Endodermal cell (in vitro differentiated cells): ENCODE measurements around the gene GRM4. TPM values are rescaled to one million over a fixed set of nuclear protein-coding genes. Genes with fewer than 3 reads are reported as not detected.

Experiments
- DNase-seq: peaks from one replicate; pipeline ENCODE4 v3.0.0-alpha.2; 2017
- H3K27ac ChIP-seq: 2 replicates; pipeline ENCODE4 v1.5.1; 2013; ENCODE audit warnings: mild to moderate bottlenecking, low read depth, low read length, moderate library complexity
- H3K27me3 ChIP-seq: 2 replicates; pipeline ENCODE4 v1.6.1; 2013; ENCODE audit warnings: mild to moderate bottlenecking, low read length, moderate library complexity; ENCODE audit not compliant: insufficient read depth, control insufficient read depth, poor library complexity, severe bottlenecking
- H3K36me3 ChIP-seq: 2 replicates; pipeline ENCODE4 v1.7.0; 2013; ENCODE audit warnings: mild to moderate bottlenecking, low read length, moderate library complexity; ENCODE audit not compliant: control insufficient read depth, insufficient read depth
- H3K4me1 ChIP-seq: one replicate; pipeline ENCODE4 v1.7.0; 2013; ENCODE audit warnings: low read length; ENCODE audit not compliant: control insufficient read depth, insufficient read depth
- H3K4me3 ChIP-seq: 2 replicates; pipeline ENCODE4 v1.5.1; 2013; ENCODE audit warnings: mild to moderate bottlenecking, low read length, moderate library complexity
- H3K9ac ChIP-seq: 2 replicates; pipeline ENCODE4 v1.6.1; 2013; ENCODE audit warnings: mild to moderate bottlenecking, low read length, moderate library complexity; ENCODE audit not compliant: poor library complexity, severe bottlenecking; ENCODE audit errors: extremely low read depth
- H3K9me3 ChIP-seq: 2 replicates; pipeline ENCODE4 v1.6.1; 2013; ENCODE audit warnings: mild to moderate bottlenecking, low read length, moderate library complexity; ENCODE audit not compliant: control insufficient read depth
- H3K27ac Mint-ChIP-seq: 2 replicates; pipeline ENCODE4 v1.8.0; 2020; ENCODE audit warnings: mixed read lengths
- H3K27me3 Mint-ChIP-seq: 2 replicates; pipeline ENCODE4 v1.8.0; 2021; ENCODE audit warnings: mild to moderate bottlenecking, mixed read lengths; ENCODE audit not compliant: insufficient read depth
- H3K36me3 Mint-ChIP-seq: 2 replicates; pipeline ENCODE4 v1.8.0; 2020; ENCODE audit warnings: low read depth, mixed read lengths
- H3K4me1 Mint-ChIP-seq: 2 replicates; pipeline ENCODE4 v1.8.0; 2020; ENCODE audit warnings: mixed read lengths
- H3K4me3 Mint-ChIP-seq: 2 replicates; pipeline ENCODE4 v1.8.0; 2020; ENCODE audit warnings: mild to moderate bottlenecking, moderate library complexity, mixed read lengths
- H3K9me3 Mint-ChIP-seq: 2 replicates; pipeline ENCODE4 v1.8.0; 2020; ENCODE audit warnings: mild to moderate bottlenecking, mixed read lengths
- WGBS, 2 experiments: methylation state at CpG; one replicate each; pipeline versions ENCODE4 v1.1.5 to v1.1.7; 2013; ENCODE audit warnings: missing lambda C conversion rate in 2 of 2, mixed read lengths in 1 of 2; ENCODE audit not compliant: insufficient coverage in 1 of 2, insufficient read length in 1 of 2; 5-methylcytosine and 5-hydroxymethylcytosine counted together
- total RNA-seq, 2 donors: library from RNA; stranded (reverse); fragmentation: NEBNext Ultra II Directional in 1 of 2; extraction: Animal tissue kit (Norgen Biotek cat#: 25700) in 1 of 2; gene quantifications; 2 replicates in 1 of 2; 3 replicates in 1 of 2; pipeline ENCODE4 v1.2.1, GENCODE V29; 2021
- TF ChIP-seq, protein P1 (sequence below): fragments of 200-600 bp; sonication (generic); conservative IDR thresholded peaks from 2 replicates; pipeline ENCODE4 v1.5.0; 2021; ENCODE audit warnings: antibody characterized with exemption, mild to moderate bottlenecking

GRM4 gene
- total RNA-seq, 2 donors from 2014 or later, result 3.1 to 9.1 TPM

GRCh38 chr6:34031625-34032383, 114.1 kb downstream of the GRM4 start:
- Mint-ChIP-seq H3K36me3 (no peaks in the 10 kb centered on the region), H3K4me3 (no peak overlapping the region), H3K9me3 (no peaks in the 10 kb centered on the region), H3K27me3 (peaks cover 5% of the 10 kb centered on the region), H3K27ac (no peak overlapping the region), H3K4me1 (peaks cover 3% of the 10 kb centered on the region)
- Histone ChIP-seq H3K9me3 (no peaks in the 10 kb centered on the region), H3K36me3 (no peaks in the 10 kb centered on the region), H3K4me3 (no peak overlapping the region), H3K9ac (no peak overlapping the region), H3K4me1 (no peaks in the 10 kb centered on the region), H3K27me3 (no peaks in the 10 kb centered on the region), H3K27ac (no peak overlapping the region)
- TF ChIP-seq, protein P1, sequence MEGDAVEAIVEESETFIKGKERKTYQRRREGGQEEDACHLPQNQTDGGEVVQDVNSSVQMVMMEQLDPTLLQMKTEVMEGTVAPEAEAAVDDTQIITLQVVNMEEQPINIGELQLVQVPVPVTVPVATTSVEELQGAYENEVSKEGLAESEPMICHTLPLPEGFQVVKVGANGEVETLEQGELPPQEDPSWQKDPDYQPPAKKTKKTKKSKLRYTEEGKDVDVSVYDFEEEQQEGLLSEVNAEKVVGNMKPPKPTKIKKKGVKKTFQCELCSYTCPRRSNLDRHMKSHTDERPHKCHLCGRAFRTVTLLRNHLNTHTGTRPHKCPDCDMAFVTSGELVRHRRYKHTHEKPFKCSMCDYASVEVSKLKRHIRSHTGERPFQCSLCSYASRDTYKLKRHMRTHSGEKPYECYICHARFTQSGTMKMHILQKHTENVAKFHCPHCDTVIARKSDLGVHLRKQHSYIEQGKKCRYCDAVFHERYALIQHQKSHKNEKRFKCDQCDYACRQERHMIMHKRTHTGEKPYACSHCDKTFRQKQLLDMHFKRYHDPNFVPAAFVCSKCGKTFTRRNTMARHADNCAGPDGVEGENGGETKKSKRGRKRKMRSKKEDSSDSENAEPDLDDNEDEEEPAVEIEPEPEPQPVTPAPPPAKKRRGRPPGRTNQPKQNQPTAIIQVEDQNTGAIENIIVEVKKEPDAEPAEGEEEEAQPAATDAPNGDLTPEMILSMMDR, result no peak
- WGBS, 2 experiments, result 84 to 93% methylated on average over 10 to 12 of the region's 12 CpGs
- no peak for DNase-seq

DNA sequence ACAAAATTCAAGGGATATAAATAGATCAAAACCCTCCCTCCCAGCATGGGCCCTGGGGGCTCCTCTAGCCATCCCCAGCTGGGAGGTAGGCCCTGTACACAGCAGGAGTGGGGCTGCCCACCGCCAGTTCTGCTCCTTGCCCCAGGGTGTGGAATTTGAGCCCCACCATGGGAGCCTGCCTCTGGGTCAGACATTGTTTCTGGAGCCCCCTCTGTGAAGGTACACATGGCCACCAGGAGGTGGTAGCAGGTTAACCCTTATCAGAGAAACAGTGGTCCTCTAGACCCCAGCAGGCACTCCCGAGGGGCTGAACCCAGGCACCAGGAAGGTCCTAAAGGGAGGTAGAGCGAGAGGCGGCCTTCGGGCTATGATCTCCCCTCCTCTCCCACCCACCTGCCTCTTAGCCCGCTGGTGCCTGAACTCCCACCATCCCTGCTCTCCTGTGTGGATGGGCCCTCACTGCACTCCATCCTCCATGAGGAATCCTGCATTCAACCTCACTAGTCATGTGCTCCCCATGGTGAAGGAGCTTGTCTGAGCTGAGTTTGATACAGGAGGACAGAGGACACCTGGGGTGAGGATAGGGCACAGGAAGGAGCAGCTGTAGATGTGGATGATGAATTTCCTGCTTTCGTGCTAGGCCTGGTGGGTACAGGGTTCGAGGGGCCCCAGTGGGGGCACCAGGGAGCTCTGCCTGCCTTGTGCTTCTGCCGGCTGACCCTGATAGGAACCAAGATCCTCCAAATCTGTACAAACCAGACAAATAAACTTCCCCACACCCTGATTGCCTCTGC, 114.9 kb downstream of the GRM4 start:
- Histone ChIP-seq H3K9me3 (no peaks in the 10 kb centered on the region), H3K4me1 (no peaks in the 10 kb centered on the region), H3K27ac (no peak overlapping the region), H3K27me3 (no peaks in the 10 kb centered on the region), H3K36me3 (no peaks in the 10 kb centered on the region), H3K9ac (no peak overlapping the region), H3K4me3 (no peak overlapping the region)
- WGBS, 2 experiments, result 80 to 92% methylated on average over 1 to 9 of the region's 9 CpGs
- peaks cover 8% of the 10 kb centered on the region for H3K27me3 Mint-ChIP-seq
- H3K4me3 Mint-ChIP-seq, result no peak overlapping the region
- H3K36me3 Mint-ChIP-seq, result no peaks in the 10 kb centered on the region
- H3K4me1 Mint-ChIP-seq, result peaks cover 5% of the 10 kb centered on the region
- no peaks in the 10 kb centered on the region for H3K9me3 Mint-ChIP-seq
- H3K27ac Mint-ChIP-seq, result no peak overlapping the region
- TF ChIP-seq, protein P1, result peak; percentile 43
- no peak for DNase-seq

GRCh38 chr6:34029489-34030280, 116.2 kb downstream of the GRM4 start:
- TF ChIP-seq, protein P1, result no peak
- H3K27me3 Mint-ChIP-seq, result peaks cover 8% of the 10 kb centered on the region
- H3K4me1 ChIP-seq, result no peaks in the 10 kb centered on the region
- H3K9me3 Mint-ChIP-seq, result no peaks in the 10 kb centered on the region
- WGBS, 2 experiments, result 95 to 98% methylated on average over 8 to 15 of the region's 15 CpGs
- H3K36me3 ChIP-seq, result no peaks in the 10 kb centered on the region
- no peak overlapping the region for H3K27ac ChIP-seq
- no peak overlapping the region for H3K9ac ChIP-seq
- no peak for DNase-seq
- no peak overlapping the region for H3K4me3 ChIP-seq
- H3K27ac Mint-ChIP-seq, result no peak overlapping the region
- no peaks in the 10 kb centered on the region for H3K9me3 ChIP-seq
- peaks cover 16% of the 10 kb centered on the region for H3K4me1 Mint-ChIP-seq
- H3K27me3 ChIP-seq, result no peaks in the 10 kb centered on the region
- H3K36me3 Mint-ChIP-seq, result no peaks in the 10 kb centered on the region
- no peak overlapping the region for H3K4me3 Mint-ChIP-seq
